GM18499 (cell line): ENCODE measurements around the gene EP400.
A peak's percentile ranks its signal among the peaks of the same experiment; 100 is the strongest.

Experiments used
- ATAC-seq: cut with Tn5 transposase; IDR thresholded peaks from one replicate; pipeline ENCODE4 v1.9.1; 2021; ENCODE audit warnings: moderate number of reproducible peaks; ENCODE audit not compliant: insufficient read depth, unreplicated experiment

EP400 gene

DNA sequence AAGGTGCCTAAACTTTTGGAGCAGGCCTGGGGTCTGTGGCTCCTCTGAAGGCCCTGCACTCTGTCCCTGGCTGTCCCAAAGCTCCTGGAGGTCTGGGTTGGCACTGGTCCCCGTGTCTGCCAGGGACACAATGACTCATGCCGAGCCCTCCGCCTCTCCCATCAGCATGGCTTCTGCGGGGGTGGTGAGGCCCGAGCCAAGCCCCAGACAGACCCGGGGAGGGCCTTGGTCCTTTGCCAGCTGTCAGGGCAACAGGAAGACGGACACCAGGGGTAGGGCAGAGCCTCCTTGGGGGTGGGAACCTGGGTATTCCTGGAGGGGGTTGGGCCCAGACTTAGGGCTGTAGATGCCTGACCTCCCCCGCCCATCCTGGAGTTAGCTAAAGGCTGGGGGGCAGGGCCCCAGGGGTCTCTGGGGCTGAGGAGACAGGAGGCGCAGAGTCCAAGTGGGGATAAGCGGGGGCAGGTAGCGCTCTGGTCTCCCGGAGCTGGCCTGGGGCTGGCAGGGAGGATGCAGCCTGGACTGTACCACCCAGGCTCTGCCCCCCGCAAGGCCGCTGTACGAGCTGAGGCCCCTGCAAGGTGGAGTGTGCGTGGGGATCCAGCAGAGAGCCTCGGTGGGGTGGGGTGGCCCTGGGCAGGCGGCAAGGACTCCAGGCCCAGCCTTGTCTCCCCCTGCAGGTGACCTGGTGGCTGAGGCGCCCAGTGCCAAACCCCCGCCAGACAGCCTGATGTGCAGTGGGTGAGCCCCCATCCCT lies 37.0 kb upstream of the EP400 start:
- no peak for ATAC-seq

DNA sequence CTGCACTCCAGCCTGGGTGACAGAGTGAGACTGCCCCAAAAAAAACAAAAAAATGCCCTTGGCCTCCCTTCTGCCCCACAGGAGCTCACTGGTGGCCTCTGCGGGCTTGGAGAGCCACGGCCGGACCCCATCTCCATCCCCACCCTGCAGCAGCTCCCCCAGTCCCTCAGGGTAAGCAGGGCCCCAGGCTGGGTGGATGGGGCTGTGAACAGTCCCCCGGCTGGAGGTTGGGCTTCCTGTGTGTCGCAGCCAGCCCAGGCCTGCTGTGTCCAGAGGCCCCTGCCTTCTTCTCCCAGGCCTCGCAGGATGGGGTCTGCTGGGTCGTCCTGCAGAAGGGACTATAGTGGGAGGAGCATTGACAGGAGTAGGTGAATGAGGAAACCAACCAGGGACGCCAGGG lies 36.1 kb upstream of the EP400 start:
- ATAC-seq = no peak

DNA sequence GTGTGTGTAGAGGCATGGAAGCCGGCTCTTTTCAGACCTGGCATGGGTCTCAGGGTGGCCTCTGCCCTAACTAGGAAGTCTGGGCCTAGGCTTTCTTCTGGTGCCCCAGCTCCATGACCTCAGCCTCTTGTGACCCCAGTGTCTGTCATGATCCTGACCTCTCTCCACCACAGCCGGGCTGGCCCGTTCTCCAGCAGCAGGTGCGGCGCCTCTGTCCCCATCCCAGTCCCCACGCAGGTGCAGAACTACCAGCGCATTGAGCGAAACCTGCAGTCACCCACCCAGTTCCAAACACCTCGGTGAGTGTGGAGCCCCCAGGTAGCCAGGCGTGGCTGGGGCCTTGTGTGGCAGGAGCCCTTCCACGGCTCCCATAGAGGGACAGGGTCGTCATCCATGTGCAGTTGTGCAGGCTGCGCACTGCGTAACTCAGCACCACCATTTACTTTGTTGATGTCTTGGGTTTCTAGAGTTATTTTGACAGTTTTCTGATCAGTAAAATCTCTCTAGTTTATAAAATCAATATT lies 35.5 kb upstream of the EP400 start:
- no peak for ATAC-seq

DNA sequence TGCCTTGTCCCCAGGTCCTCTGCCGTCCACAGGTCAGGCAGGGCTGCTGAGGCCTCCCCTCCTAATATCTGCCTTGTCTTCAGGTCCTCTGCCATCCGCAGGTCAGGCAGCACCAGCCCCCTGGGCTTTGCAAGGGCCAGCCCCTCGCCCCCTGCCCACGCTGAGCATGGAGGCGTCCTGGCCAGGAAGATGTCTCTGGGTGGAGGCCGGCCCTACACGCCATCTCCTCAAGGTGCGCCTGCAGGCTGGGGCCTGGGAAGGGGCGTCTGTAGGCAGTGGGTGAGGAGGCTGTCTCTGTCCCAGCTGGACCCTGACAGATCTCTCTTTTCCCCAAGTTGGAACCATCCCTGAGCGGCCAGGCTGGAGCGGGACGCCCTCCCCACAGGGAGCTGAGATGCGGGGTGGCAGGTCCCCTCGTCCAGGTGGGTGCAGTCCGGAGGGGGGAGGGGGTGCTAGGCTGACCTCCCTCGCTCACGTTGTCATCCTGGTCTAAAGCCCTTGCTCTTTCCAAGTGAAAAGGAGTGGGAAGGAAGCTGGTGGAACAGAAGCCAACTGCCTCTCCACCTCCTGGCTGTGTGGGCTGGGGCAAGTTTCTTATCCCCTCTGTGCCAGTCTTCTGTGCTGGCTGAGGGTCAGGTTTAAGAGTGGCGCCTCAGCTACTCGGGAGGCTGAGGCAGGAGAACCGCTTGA lies 34.6 kb upstream of the EP400 start:
- no peak for ATAC-seq

DNA sequence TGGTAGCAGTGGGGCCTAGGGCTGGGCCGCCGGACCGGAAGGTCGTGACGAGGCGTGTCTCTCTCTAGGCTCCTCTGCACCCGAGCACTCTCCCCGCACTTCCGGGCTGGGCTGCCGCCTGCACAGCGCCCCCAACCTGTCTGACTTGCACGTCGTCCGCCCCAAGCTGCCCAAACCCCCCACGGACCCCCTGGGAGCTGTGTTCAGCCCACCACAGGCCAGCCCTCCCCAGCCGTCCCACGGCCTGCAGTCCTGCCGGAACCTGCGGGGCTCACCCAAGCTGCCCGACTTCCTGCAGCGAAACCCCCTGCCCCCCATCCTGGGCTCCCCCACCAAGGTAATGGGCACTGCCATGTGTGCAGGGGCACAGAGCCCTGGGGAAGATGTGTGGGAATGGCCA lies 33.9 kb upstream of the EP400 start:
- ATAC-seq = no peak

DNA sequence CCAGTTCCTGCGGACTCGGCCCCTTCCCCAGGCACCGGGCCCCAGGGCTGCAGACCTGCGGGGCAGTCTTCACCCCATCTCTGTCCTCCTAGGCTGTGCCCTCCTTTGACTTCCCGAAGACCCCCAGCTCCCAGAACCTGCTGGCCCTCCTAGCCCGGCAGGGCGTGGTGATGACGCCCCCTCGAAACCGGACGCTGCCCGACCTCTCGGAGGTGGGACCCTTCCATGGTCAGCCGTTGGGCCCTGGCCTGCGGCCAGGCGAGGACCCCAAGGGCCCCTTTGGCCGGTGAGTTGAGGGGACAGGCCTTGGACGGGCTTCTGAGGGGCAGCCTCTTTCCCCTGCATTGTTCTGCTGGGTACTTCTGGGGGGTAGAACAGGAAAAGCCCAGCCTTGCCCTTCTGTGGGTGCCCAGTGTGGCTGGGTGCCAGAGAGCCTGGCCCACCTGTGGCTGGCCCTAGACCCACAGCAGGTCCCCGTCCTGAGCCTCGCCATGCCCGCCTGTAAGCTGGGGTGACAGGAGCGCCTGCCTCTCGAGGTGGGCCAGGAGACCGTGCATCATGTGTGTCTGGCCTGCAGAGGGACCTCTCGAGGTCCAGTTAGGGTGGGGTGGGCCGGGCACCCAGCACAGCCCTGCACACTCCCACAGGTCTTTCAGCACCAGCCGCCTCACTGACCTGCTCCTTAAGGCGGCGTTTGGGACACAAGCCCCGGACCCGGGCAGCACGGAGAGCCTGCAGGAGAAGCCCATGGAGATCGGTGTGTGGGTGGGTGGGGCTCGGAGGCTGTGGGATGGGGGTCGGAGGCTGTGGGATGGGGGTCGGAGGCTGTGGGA lies 33.2 kb upstream of the EP400 start:
- no peak for ATAC-seq

DNA sequence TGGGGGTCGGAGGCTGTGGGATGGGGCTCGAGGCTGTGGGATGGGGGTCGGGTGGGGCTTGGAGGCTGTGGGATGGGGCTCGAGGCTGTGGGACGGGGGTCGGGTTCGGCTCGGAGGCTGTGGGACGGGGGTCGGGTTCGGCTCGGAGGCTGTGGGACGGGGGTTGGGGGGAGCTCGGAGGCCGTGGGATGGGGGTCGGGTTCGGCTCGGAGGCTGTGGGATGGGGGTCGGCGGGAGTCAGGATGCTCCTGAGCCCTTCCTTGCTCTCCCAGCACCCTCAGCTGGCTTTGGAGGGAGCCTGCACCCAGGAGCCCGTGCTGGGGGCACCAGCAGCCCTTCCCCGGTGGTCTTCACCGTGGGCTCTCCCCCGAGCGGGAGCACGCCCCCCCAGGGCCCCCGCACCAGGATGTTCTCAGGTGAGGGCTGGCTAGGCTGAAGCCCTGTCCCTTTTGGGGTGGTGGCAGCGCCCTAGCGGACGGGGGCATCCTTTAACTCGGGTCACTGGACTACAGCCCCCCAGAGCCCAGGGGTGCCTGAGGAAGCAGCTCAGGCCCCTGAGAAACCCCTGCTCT lies 32.5 kb upstream of the EP400 start:
- ATAC-seq = no peak

DNA sequence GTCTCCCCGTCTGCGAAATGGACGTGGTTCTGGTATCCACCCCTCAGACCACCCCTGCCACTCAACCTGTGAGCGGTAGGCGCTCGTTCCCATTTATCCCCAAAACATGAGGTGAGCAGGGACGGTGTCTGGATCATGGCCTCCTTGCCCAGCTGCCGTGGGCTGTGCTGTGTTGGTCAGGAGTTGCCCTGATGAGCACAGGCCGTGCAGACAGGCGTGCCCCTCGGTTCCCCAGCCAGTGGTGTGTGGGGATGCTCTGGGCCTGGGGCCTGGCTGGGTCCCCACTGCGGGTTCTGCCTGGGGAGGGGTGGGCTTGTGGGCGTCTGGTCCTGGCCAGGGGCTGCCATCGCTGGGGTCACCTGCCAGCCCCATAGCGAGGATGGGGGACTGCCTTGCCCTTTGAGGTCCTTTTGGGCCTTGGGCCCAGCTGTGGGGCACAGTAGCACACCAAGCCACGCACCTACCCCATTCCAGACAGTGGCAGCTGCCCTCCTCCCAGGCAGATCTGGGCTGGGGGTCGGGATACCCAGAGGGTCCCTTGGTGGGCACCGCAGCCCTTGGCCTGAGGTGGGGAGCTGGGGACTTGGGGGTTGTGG lies 31.9 kb upstream of the EP400 start:
- no peak for ATAC-seq

DNA sequence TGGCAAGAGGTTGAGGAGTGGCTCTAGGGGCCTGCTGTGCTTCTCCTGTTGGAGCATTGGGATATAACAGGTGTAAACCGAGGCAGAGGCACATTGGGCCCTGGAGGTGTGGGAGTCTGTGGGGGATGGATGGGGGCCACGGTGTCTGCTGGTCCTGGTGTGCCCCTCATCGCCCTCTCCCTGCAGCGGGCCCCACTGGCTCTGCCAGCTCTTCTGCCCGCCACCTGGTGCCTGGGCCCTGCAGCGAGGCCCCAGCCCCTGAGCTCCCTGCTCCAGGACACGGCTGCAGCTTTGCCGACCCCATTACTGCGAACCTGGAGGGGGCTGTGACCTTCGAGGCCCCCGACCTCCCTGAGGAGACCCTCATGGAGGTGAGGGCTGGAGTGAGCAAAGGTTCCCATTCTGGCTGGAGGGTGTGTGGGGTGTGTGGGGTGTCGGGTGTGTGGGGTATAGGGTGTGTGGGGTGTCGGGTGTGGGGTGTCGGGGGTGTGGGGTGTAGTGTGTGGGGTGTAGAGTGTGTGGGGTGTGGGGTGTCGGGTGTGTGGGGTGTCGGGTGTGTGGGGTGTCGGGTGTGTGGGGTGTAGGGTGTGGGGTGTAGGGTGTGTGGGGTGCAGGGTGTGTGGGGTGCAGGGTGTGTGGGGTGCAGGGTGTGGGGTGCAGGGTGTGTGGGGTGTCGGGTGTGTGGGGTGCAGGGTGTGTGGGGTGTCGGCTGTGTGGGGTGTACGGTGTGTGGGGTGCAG lies 31.3 kb upstream of the EP400 start:
- ATAC-seq = no peak

DNA sequence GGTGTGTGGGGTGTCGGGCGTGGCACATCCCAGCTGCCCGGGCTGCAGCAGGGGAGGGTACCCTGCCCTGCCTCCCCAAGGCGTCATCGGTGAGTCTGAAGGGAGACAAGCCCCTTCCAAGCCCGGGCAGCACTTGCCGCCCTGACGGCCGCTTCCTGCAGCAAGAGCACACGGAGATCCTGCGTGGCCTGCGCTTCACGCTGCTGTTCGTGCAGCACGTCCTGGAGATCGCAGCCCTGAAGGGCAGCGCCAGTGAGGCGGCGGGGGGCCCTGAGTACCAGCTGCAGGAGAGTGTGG lies 30.7 kb upstream of the EP400 start:
- ATAC-seq = no peak

DNA sequence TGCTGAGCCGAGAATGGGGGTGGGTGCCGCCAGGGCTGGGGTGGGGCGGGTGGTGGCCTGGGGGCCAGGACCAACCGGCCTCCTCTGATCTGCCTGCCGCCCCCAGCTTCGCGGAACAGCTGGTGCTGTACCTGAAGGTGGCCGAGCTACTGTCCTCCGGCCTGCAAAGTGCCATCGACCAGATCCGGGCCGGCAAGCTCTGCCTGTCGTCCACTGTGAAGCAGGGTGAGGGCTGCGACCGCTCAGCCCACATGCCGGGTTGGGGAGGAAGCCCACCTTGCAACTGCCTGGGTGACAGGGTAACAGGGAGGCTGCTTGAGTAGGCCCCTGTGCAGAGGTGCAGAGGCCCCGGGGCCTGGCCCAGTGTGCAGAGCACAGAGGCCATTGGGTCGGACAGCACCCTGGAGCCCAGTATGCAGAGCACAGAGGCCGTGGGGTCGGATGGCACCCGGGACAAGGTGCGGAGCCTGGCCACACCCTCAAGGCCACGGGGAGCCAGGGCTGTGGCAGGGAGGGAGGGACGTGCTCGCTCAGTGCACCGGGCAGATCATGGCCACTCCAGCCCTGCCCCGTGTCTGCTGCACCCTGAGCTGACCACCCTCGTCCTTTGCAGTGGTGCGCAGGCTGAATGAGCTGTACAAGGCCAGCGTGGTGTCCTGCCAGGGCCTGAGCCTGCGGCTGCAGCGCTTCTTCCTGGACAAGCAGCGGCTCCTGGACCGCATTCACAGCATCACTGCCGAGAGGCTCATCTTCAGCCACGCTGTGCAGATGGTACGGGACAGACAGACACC lies 30.2 kb upstream of the EP400 start:
- no peak for ATAC-seq

DNA sequence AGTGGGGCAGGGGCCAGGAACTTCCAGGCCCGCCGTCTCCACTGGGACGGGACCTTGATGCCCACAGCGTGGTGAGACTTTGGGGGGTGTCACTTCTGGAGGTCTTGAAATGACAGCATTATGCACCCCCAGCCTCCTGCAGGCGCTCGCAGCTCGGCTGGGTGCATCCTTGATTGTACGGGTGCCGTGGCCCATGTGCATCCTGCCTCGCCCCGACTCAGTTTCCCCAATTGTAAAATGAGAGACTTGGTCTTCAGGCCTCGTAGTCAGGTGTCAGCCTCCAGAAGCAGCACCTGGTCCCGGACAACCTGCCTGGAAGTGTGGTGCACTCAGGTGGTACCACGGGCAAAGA lies 29.6 kb upstream of the EP400 start:
- ATAC-seq = no peak

DNA sequence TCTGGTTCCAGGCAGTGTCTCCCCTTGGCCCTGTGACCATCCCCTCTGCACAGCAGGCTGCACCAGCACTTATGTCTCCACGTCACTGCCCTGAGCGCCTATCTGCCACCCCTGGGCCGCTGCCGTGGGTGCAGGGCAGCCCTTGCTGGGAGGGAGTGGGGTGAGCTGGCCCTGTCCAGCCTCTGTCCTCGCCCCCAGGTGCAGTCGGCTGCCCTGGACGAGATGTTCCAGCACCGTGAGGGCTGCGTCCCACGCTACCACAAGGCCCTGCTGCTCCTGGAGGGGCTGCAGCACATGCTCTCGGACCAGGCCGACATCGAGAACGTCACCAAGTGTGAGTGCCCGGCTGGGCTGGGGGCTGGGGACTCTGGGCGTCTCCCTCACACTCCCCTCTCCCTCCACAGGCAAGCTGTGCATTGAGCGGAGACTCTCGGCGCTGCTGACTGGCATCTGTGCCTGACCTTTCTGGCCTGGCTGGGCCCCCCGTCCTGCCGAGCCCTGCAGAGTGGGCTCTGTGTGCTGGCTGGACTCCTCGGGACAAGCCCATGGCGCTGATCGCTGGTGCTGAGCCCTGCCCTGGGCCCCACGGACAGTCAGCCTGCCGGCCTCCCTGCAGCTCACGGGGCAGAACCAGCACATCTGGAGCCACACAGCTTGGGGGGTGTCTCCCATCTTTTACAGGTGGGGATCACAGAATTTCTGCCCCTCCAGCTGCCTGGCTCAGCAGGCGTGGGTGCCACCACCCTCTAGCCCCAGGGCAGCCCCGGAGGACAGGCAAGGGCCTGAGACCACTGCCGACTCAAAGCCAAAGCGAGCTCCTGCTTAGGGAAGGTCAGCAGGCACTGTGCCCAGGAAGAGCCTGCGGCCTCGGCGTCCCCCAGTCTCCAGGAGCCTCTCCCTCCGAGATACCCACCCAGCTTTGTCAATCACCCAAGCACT lies 28.6 kb upstream of the EP400 start:
- ATAC-seq = no peak

DNA sequence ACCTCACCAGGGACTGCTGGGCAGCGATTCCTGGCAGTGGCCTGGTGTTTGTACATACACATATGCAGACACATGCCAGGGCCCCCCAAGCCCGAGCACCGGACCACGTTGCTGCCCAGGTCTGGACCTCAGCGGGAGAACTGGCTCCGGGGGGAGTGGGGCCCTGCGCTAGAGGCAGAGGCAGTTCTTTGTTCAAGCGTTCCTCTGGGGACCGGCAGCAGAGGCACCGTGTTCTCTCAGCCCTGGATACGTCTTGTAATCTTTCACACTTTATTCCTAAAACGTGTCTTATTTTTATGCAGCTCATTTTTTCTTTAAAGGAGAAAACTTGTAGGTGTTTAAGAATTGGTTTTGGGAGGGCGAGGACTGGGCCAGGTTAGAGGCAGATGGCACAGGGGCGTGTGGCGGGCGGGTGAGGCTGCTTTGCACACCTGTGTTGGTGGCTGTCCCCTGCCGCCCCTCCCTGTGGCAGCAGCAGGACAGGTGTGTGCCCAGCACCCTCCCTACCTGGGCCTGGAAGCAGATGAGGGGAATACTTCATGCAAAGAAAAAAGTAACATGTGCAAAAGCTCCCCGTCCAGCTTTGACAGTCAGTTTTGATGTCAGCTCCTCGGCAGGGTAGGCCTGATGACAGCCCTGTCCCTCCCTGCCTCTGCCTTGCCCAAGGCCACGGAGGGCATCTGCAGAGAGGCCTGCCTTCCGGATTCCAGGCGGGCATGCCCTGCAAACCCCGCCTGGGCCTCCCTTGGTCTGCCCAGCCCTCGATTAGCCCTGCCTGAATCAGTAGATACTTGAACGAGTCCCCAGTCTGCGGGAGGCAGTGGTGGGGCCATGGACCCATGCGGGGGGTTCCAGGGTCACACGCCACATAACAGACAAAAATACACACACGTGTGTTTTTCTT lies 27.6 kb upstream of the EP400 start:
- no peak for ATAC-seq

DNA sequence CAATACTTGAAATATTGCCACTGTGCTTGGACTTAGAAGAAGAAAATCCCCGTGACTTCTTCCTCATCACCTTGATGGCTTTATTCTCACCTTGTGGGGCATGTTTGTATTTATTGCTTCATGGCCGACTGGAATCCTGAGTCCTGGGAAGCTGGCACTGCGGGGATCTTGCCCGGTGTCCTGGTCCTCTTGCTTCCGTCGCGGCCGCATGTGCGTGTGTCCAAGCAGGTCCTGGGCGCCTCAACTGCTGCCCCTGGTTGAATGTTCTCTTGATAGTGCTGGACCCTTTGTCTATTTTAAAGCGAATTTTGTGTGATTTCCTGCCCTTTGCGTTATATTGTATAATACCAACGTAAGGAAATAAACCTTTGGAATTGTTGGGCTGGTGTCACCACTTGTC lies 27.0 kb upstream of the EP400 start:
- ATAC-seq = no peak

DNA sequence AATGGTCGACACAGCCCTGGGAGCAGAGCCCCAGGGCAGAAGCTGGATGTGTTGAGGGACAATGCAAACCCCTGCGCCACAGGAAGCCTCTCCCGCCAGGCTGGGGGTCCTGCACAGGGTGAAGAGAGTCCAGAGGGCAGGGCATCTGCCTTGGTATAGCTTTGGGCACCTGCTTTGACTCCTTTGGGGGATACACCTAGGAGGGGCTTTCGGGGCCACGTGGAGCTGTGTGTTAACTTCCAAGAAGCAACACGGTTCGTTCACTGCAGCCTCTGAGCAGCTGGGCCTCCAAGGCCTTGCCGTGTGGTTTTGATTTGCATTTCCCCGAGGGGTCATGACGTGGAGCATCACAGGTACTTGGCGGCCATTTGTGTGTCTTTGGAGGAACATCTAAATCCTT lies 26.5 kb upstream of the EP400 start:
- ATAC-seq = peak; percentile 60
